ENCODE measurements around the gene PKD2.

DNA sequence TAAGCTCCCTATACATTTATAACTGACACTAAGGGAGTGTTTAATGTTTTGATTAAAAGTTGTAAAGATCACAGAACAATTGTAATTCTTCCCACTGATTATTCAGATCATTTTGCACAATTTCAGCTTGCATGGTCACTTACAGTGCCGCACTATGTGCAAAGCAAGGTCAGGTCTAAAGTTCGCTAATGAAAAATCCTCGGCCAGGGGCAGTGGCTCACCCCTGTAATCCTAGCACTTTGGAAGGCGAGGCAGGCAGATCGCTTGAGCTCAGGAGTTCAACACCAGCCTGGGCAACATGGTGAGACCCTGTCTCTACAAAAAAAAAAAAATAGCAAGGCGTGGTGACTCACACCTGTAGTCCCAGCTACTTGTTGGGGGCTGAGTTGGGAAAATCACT is 57.0 kb downstream of the PKD2 start:
- TF ChIP-seq, protein P1, sequence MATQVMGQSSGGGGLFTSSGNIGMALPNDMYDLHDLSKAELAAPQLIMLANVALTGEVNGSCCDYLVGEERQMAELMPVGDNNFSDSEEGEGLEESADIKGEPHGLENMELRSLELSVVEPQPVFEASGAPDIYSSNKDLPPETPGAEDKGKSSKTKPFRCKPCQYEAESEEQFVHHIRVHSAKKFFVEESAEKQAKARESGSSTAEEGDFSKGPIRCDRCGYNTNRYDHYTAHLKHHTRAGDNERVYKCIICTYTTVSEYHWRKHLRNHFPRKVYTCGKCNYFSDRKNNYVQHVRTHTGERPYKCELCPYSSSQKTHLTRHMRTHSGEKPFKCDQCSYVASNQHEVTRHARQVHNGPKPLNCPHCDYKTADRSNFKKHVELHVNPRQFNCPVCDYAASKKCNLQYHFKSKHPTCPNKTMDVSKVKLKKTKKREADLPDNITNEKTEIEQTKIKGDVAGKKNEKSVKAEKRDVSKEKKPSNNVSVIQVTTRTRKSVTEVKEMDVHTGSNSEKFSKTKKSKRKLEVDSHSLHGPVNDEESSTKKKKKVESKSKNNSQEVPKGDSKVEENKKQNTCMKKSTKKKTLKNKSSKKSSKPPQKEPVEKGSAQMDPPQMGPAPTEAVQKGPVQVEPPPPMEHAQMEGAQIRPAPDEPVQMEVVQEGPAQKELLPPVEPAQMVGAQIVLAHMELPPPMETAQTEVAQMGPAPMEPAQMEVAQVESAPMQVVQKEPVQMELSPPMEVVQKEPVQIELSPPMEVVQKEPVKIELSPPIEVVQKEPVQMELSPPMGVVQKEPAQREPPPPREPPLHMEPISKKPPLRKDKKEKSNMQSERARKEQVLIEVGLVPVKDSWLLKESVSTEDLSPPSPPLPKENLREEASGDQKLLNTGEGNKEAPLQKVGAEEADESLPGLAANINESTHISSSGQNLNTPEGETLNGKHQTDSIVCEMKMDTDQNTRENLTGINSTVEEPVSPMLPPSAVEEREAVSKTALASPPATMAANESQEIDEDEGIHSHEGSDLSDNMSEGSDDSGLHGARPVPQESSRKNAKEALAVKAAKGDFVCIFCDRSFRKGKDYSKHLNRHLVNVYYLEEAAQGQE (IDR thresholded peaks at IDR 0.05; ENCODE audit: insufficient read depth in 1 of 2, low read depth in 2 of 2, low read length in 2 of 2), result no peak
- no peak for TF ChIP-seq TAF1 (IDR thresholded peaks at IDR 0.05; ENCODE audit: borderline replicate concordance, insufficient read depth, low read length)
- no peak for TF ChIP-seq SIN3A (IDR thresholded peaks at IDR 0.05; ENCODE audit: borderline replicate concordance, insufficient read depth, low read length)
- TF ChIP-seq POLR2AphosphoS5 (IDR thresholded peaks at IDR 0.05; ENCODE audit: low read depth, low read length), result no peak
- TF ChIP-seq FOXP2 (optimal IDR thresholded peaks at IDR 0.05; ENCODE audit: borderline replicate concordance, extremely low read depth, extremely low read length, insufficient read depth), result no peak
